Activated CD8-positive, alpha-beta T cell treated with anti-CD3 and anti-CD28 coated beads, Interleukin-2, amount 10 ng/mL, durations not matched to agents 7 days and 5 days (primary cell): Measurements from ENCODE around the gene LANCL3. TPM values are rescaled to one million over a fixed set of nuclear protein-coding genes. Genes with fewer than 3 reads are reported as not detected.
"Not testable (repeated sequence)": the region's sequence is repeated elsewhere in the genome, so short reads cannot be mapped to it uniquely, and the experiment has no call there.

Experiments used
- ATAC-seq: fragments of 150-1000 bp; cut with Tn5 transposase; one replicate; pipeline ENCODE4 v1.10.0; 2021; ENCODE audit warnings: moderate library complexity
- CTCF ChIA-PET: fragments of 350-600 bp; sonication (Branson Sonifier 250); formaldehyde crosslinking; loops from one replicate; lab custom pipeline; 2021; ENCODE audit warnings: antibody characterized with exemption; lab: Charles Lee
- POLR2A ChIA-PET: fragments of 350-600 bp; sonication (Branson Sonifier 250); formaldehyde crosslinking; loops from one replicate; lab custom pipeline; 2021; ENCODE audit warnings: antibody characterized with exemption; lab: Charles Lee
- DNase-seq: peaks from one replicate; pipeline ENCODE4 v3.0.0-alpha.2; 2020
- H3K27ac Mint-ChIP-seq: one replicate; pipeline ENCODE4 v1.8.0; 2021; ENCODE audit warnings: mild to moderate bottlenecking, mixed read lengths
- H3K27me3 Mint-ChIP-seq: one replicate; pipeline ENCODE4 v1.8.0; 2021; ENCODE audit warnings: low read depth, mixed read lengths
- H3K36me3 Mint-ChIP-seq: one replicate; pipeline ENCODE4 v1.8.0; 2021; ENCODE audit warnings: low read depth, mixed read lengths
- H3K4me1 Mint-ChIP-seq: one replicate; pipeline ENCODE4 v1.8.0; 2021; ENCODE audit warnings: low read depth, mixed read lengths
- H3K4me3 Mint-ChIP-seq: one replicate; pipeline ENCODE4 v1.8.0; 2021; ENCODE audit warnings: mild to moderate bottlenecking, mixed read lengths
- H3K9me3 Mint-ChIP-seq: one replicate; pipeline ENCODE4 v1.8.0; 2022; ENCODE audit warnings: mixed read lengths; ENCODE audit not compliant: insufficient read depth
- total RNA-seq, 2 experiments: library from RNA; stranded (reverse); gene quantifications; one replicate each; pipeline ENCODE4 v1.2.3, GENCODE V29; 2021

Gene LANCL3
- total RNA-seq, 2 experiments from 2014 or later: 0.23 to 0.29 TPM

- ChIA-PET POLR2A (no interaction called here), CTCF (no interaction called here)
- Mint-ChIP-seq H3K4me1 (no peaks in the 10 kb centered on the region), H3K27me3 (no peaks in the 10 kb centered on the region), H3K27ac (no peak overlapping the region), H3K4me3 (no peak overlapping the region), H3K36me3 (no peaks in the 10 kb centered on the region), H3K9me3 (no peaks in the 10 kb centered on the region)
- ATAC-seq: no peak
- DNase-seq: no peak
Measured at GRCh38 chrX:37640142-37640541, 68.7 kb downstream of the LANCL3 start.

GRCh38 chrX:37641859-37642258, 70.4 kb downstream of the LANCL3 start:
- Mint-ChIP-seq H3K4me3 (no peak overlapping the region), H3K9me3 (no peaks in the 10 kb centered on the region), H3K36me3 (no peaks in the 10 kb centered on the region), H3K27ac (no peak overlapping the region), H3K27me3 (no peaks in the 10 kb centered on the region), H3K4me1 (no peaks in the 10 kb centered on the region)
- POLR2A ChIA-PET: no interaction called here
- no peak for DNase-seq
- no peak for ATAC-seq
- CTCF ChIA-PET: no interaction called here

DNA sequence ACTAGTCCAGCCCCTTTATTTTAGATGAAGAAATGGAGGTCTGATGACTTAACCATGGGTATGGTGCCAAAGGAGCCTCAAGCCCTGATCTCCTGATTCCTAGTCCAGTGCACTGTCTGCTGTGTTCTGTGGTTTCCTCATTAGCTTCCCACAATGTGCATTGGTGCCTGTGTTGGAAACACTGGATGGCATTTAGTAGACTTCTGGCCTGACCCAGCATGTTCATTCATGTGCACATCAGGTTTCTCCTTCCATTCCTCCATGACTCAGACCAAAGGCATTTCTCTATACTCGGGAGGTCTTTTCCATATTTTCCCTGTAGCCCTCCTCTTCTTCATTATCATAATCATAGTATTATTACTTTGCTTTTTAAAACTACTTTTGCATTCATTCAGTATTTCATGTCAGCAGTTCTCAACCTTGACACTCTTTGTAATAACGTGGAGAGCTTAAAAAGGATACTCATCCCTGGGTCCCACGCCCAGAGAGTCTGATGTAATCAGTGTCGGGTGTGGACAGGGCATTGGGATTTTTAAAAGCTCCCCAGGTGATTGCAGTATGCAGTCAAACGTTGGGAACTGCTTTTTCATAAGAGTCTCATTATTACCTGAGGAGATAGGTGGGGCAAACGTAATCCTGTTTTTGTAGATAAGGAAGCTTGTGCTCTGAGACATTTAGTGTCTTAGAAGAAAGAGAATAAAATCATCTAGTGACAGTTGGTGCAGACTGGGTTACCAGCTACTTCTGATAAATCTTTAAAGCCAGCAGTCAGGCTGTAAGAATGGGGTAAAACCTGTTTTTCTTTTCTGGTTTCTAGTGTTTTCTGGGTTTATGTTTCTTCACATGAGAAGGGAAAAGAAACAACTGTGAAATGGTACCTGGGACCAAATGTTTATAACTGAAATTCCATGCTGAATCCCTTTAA, 73.2 kb downstream of the LANCL3 start:
- CTCF ChIA-PET: no interaction called here
- DNase-seq (no peak), ATAC-seq (no peak)
- no peaks in the 10 kb centered on the region for H3K27me3 Mint-ChIP-seq
- H3K9me3 Mint-ChIP-seq: no peaks in the 10 kb centered on the region
- H3K4me1 Mint-ChIP-seq: no peaks in the 10 kb centered on the region
- no peak overlapping the region for H3K4me3 Mint-ChIP-seq
- POLR2A ChIA-PET: no interaction called here
- H3K36me3 Mint-ChIP-seq: no peaks in the 10 kb centered on the region
- no peak overlapping the region for H3K27ac Mint-ChIP-seq

DNA sequence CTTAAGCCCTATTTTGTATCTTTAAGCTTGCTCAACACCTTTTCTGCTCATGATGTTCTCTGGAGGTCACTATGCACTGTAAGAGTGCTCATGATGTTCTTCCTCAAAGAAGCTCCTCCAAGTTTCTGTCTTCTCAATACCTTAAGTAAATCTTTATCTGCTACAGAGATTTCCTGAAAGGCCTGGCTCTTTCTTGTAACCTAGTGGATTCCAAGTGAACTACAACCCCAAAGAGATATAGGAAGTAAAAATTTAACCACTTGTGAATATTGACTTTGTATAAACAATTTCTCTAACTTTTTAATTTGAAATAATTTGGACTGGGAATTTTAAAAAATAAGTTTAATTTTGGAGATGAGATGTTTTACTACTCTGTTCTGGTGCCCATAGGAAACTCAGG, 74.8 kb downstream of the LANCL3 start:
- Mint-ChIP-seq H3K4me3 (no peak overlapping the region), H3K9me3 (no peaks in the 10 kb centered on the region), H3K36me3 (no peaks in the 10 kb centered on the region), H3K27me3 (no peaks in the 10 kb centered on the region), H3K27ac (no peak overlapping the region), H3K4me1 (no peaks in the 10 kb centered on the region)
- no peak for ATAC-seq
- ChIA-PET POLR2A (no interaction called here), CTCF (no interaction called here)
- DNase-seq: no peak

- POLR2A ChIA-PET, CTCF ChIA-PET: not testable (repeated sequence)
Measured at GRCh38 chrX:37650879-37651278, 79.4 kb downstream of the LANCL3 start.

GRCh38 chrX:37651921-37652452, 80.5 kb downstream of the LANCL3 start:
- no peaks in the 10 kb centered on the region for H3K9me3 Mint-ChIP-seq
- CTCF ChIA-PET: no interaction called here
- no peak overlapping the region for H3K4me3 Mint-ChIP-seq
- H3K4me1 Mint-ChIP-seq: peaks cover 5% of the 10 kb centered on the region
- no peak overlapping the region for H3K27ac Mint-ChIP-seq
- POLR2A ChIA-PET: no interaction called here
- H3K36me3 Mint-ChIP-seq: no peaks in the 10 kb centered on the region
- DNase-seq: no peak
- no peak for ATAC-seq
- peaks cover 2% of the 10 kb centered on the region for H3K27me3 Mint-ChIP-seq

More at GRCh38 chrX:37650879-37651278, 79.4 kb downstream of the LANCL3 start:
- not testable (repeated sequence) for H3K4me3 Mint-ChIP-seq, DNase-seq, H3K27ac Mint-ChIP-seq, H3K4me1 Mint-ChIP-seq, H3K27me3 Mint-ChIP-seq, H3K9me3 Mint-ChIP-seq, H3K36me3 Mint-ChIP-seq, ATAC-seq

DNA sequence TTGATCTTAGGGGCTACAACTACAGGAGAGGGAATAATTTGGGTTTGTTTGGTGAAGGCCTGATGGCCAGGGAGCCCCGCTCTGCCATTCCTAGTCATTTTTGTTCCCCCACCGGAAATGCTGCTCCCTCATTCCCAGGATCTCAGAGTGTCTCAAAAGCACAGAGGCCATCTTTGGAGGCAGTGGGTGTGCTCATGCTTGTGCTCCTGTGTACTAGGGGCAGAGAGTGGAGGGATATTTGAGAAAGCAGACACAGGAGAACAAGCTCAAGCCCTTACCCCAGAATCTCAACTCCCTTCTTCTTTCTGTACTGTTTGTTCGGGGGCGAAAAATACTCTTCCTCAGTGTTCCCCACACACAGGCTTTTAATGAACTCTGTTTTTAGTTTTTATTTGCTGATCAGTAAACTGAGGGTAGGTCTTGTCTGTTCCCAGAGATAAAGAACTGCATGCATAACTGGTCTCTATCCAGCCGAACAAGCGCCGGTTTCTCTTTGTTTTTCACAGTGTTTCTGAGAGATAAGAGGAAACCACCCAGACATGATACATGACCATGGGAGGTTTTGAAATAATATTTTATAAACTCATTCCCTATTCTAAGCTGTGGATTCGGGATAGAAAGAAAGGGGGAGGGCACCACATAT, 81.2 kb downstream of the LANCL3 start:
- H3K36me3 Mint-ChIP-seq: no peaks in the 10 kb centered on the region
- no peak overlapping the region for H3K4me3 Mint-ChIP-seq
- DNase-seq (no peak), ATAC-seq (no peak)
- H3K27ac Mint-ChIP-seq: no peak overlapping the region
- no peaks in the 10 kb centered on the region for H3K9me3 Mint-ChIP-seq
- POLR2A ChIA-PET: no interaction called here
- peaks cover 5% of the 10 kb centered on the region for H3K4me1 Mint-ChIP-seq
- H3K27me3 Mint-ChIP-seq: peaks cover 2% of the 10 kb centered on the region
- CTCF ChIA-PET: no interaction called here

- ATAC-seq (no peak), DNase-seq (no peak)
- peaks cover 5% of the 10 kb centered on the region for H3K4me1 Mint-ChIP-seq
- peaks cover 2% of the 10 kb centered on the region for H3K27me3 Mint-ChIP-seq
- H3K27ac Mint-ChIP-seq: no peak overlapping the region
- H3K36me3 Mint-ChIP-seq: no peaks in the 10 kb centered on the region
- H3K9me3 Mint-ChIP-seq: no peaks in the 10 kb centered on the region
- CTCF ChIA-PET: no interaction called here
- POLR2A ChIA-PET: no interaction called here
- H3K4me3 Mint-ChIP-seq: no peak overlapping the region
Measured at GRCh38 chrX:37653397-37654085, 82.1 kb downstream of the LANCL3 start.

DNA sequence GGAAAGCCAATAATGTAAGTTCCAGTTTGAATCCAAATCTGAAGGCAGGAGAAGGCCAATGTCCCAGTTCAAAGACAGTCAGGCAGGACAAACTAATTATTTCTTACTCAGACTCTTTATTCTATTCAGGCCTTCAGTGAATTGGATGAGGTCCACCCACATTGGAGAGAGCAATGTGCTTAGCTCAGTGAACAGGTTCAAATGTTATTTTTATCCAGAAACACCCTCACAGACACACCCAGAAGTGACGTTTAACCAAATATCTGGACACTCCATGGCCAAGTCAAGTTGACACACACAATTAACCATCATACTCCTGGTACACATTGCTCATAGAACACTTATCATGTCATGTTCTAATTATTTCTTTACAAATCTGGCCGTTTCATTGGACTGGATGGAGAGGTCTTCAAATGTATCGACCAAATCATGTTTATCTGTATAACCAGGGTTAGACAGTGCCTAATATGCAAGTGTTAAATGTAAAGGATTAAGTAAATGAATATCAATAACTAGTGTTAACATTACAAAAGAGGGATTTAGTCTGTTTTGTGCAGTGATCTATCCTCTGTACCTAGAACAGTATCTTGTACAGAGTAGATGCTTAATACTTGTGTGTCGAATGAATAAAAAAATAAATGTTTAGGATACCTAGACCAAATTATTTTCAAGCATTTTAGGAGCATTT, 87.0 kb downstream of the LANCL3 start:
- Mint-ChIP-seq H3K27ac (no peak overlapping the region), H3K4me1 (no peaks in the 10 kb centered on the region), H3K36me3 (no peaks in the 10 kb centered on the region), H3K9me3 (no peaks in the 10 kb centered on the region), H3K27me3 (peaks cover 2% of the 10 kb centered on the region), H3K4me3 (no peak overlapping the region)
- no peak for ATAC-seq
- POLR2A ChIA-PET: no interaction called here
- CTCF ChIA-PET: no interaction called here
- no peak for DNase-seq

GRCh38 chrX:37659047-37659446, 87.6 kb downstream of the LANCL3 start:
- Mint-ChIP-seq H3K27me3 (peaks cover 2% of the 10 kb centered on the region), H3K4me3 (no peak overlapping the region), H3K4me1 (no peaks in the 10 kb centered on the region), H3K36me3 (no peaks in the 10 kb centered on the region), H3K9me3 (no peaks in the 10 kb centered on the region), H3K27ac (no peak overlapping the region)
- POLR2A ChIA-PET: no interaction called here
- CTCF ChIA-PET: no interaction called here
- no peak for DNase-seq
- ATAC-seq: no peak

DNA sequence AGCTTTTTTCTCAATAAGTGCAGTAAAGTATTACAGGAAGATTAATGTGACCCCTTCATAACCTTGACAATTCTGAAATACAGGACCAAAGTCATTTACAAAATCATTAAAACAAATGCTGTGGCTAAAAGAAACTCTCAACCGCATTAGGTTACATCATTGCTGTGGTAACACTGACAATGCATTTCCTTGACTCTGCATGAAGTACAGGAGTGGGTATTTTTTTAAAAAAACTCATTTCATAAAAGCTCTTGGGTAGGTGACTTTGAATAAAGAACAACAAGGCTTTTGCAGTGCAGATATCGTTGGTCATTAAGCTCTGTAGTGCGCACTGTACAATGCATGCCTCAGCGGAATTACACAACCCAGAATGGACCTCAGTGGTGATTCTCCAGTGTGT, 90.7 kb downstream of the LANCL3 start:
- Mint-ChIP-seq H3K4me1 (no peaks in the 10 kb centered on the region), H3K27me3 (no peaks in the 10 kb centered on the region), H3K4me3 (no peak overlapping the region), H3K27ac (no peak overlapping the region), H3K9me3 (no peaks in the 10 kb centered on the region), H3K36me3 (no peaks in the 10 kb centered on the region)
- DNase-seq (no peak), ATAC-seq (no peak)
- POLR2A ChIA-PET: no interaction called here
- CTCF ChIA-PET: no interaction called here
